Mesenteric fat pad (tissue), 1 donor: ENCODE data around the gene KLHDC4. TPM values are rescaled to one million over a fixed set of nuclear protein-coding genes. Genes with fewer than 3 reads are reported as not detected.
"Not testable (repeated sequence)": the region's sequence is repeated elsewhere in the genome, so short reads cannot be mapped to it uniquely, and the experiment has no call there.

Experiments used
- DNase-seq: peaks from one replicate; pipeline ENCODE4 v3.0.0-alpha.2; 2020; ENCODE audit warnings: low spot score
- total RNA-seq: library from RNA; stranded (reverse); fragmentation: NEBNext Ultra II Directional; extraction: Animal tissue kit (Norgen Biotek cat#: 25700); gene quantifications from one replicate; pipeline ENCODE4 v1.2.1, GENCODE V29; 2021
- donor health status: DM: yes; HTN: yes; CAD: no.

KLHDC4 gene
- total RNA-seq, 1 donor from 2014 or later: 39.9 TPM

DNA sequence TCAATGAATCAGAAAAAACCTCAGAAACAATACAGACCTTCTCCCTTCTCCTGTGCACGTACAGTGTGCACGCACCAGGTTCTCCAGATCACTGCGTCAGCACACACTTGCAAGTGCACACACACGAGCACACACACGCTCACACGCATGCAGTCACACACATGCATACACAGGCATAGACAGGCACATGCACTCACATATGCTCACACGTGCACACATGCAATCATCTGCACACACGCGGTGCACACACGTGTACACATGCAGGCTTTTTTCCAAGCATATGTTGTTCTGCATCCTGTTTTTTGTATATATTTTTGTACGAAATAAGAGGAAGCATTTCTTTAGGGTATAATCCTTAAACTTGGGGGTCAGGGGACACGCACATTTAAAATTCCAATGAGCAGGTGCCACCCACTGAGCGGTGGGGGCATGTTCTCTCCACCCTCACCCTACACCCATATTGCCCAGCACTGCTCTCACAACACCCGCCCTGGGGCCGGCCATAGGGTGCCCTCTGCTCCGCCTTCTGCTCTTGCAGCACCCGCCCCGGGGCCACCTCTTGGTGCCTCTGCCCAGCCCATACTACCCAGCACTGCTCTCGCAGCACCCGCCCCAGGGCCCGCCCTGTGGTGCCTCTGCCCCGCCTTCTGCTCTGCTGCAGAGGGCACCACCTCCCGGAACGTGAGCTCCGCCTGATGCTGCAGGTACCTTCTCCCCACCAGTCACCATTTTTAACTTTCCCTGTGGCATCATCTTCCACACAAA, 20.9 kb downstream of the KLHDC4 start:
- DNase-seq: no peak

DNA sequence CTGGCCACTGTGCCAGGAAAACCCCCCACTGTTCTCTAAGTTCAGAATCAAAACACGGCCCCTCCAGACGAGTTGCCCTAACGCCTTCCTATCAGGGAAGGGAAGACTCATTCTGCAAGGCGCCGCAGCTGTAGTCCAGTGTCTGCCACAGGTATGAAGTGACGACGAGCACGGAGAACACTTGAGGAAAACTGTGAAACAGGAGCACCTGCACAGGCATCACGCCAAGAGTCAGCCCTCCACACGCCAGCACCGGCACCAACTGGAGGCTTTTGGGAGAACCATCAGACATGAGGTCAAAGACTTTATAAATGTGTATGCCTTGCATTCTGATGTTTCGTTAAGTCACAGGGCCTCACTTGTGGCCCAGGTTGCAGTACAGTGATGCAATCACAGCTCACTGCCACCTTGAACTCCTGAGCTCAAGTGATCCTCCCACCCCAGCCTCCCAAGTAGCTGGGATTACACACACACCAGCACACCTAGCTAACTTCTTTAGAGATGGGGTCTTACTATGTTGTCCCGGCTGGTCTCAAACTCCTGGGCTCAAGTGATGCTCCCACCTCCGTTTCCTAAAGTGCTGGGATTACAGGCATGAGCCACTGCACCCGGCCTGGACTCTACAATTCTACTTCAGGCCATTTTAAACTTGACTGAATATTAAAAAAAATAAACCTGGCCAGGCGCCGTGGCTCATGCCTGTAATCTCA, 22.9 kb downstream of the KLHDC4 start:
- no peak for DNase-seq

DNA sequence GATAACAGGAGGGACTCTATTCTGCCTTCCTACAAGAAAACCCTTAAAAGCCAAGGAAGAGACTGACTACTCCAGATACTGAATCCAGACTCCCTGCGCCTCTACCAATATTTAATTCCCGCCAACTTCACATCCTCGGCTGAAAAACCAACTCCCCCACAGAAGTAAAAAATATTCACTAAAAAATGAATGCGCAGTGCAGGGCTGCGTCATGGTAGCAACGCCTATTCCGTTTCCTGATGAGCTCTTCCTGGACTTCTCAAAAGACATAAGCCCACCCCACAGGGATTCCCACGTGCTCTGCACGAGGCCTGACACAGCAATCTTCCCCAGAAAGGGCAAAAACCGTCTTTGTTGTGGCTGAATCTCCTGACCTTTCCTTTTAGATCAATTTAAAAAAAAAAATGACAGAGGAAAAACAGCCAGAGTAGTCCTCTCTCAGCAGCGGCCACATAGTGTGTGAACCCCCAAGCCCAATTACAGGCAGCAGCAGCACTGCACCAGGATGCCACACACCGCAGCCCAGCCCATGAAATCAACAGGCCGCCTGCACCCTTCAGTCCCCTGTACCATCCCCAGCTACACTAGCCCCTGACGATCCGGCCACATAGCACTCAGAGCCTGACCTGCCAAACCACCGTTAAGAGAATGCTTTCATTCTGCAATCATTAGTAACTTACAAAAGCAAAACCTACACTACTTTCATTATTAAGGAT, 23.9 kb downstream of the KLHDC4 start:
- DNase-seq: no peak

DNA sequence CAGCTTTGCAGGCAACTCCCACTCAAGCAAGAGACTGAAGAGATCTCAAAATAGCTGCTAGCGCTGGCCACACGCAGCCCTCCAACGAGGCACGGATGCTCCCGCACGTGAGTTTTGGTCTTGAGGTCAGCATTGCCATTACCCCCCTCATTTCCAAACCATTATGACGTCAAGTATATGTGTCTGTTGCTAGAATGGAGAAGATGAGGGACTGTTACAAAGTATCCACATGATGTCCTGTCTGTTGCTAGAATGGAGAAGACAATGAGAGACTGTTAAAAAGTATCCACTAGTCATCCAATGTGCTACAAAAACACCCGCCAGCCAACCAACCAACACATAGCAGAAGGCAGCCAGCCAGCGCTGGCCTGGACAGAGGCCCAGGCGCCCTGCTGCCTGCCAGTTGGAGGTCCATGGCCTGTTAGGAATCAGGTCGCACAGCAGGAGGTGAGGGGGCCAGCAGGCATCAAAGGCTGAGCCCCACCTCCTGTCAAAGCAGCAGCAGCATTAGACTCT, 24.8 kb downstream of the KLHDC4 start:
- DNase-seq: no peak

DNA sequence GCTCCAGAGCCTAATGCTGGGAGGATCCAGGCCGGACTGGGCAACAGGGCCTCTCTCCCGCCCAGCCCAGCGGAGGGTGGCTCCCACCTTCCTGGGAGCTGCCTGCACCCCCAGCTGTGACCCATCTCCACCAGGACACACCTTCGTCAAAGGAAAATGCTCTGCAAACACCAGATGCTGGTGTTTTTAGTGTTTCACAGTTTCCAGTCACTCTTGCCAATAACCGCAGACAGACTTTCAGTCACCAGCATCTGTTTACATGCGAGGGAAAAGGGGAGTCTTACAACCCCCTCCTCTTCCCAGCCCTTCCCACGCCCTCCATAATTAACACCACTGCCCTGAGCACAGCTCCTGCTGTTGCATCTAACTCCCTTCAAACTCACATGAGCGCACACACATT, 25.3 kb downstream of the KLHDC4 start:
- DNase-seq: no peak

DNA sequence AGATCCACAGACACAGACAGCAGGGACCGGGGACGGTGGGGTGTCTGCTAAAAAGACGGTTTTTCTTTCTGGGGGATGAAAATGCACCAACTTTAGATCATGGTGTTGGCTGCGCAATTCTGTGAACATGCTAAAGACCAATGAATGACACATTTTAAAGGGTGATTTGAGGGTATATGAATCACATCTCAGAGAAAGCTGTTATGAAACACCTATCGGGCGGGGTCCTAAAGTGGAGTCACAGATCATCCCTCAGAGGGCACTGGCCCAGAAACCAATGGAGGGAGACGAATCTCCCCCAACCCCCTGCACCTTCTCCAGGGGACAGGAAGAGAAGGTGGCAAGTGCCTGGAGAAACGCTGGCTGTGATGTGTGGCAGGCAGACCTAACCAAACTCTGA, 26.0 kb downstream of the KLHDC4 start:
- DNase-seq: no peak

DNA sequence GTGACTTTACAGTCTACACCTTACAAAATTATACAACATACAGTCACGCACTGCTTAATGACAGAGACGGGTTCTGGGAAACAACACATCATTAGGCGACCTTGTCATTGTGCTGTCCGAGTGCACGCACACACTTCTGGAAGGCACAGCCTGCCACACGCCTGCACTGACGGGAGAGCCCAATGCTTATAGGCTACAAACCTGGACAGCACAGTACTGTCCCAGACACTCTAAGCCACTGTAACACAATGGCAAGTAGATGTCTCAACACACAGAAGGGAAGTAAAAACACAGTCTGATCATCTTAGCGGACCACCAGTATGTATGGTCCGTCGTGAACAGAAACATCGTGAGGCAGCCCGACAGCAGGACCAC, 29.8 kb downstream of the KLHDC4 start:
- DNase-seq: no peak

DNA sequence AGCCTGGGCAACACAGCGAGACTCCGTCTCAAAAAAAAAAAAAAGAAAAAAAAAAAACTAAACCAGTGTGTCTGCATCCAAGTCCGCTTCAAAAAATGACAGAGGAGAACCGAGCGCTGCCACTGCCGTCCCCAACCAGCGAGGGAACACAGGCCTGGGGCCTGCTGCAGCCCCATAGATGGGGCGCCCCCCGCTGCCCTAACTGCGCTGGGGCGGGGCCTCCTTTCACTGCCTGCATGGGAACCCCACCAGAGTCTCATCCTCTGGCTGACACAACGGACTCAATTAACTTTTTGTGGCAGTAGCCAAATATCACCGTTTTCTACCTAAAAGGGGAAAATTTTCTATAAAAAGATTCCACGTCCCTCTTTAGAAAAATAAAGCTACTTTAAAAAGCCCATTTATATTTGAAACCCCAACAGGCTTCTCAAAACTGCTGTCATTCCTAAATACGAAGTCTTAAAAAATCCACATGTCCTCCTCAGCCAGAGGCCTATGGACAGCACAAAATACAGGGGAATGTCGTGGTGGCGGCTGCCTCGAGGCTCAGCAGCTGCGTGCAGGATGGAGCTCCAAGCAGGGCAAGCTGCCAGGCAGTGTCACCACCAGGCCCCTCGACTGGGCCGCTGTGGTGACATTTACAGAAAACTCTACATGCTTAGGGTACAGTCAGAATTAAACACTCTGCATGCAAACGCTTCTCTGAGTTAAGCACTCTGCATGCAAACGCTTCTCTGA, 30.3 kb downstream of the KLHDC4 start:
- DNase-seq: no peak

DNA sequence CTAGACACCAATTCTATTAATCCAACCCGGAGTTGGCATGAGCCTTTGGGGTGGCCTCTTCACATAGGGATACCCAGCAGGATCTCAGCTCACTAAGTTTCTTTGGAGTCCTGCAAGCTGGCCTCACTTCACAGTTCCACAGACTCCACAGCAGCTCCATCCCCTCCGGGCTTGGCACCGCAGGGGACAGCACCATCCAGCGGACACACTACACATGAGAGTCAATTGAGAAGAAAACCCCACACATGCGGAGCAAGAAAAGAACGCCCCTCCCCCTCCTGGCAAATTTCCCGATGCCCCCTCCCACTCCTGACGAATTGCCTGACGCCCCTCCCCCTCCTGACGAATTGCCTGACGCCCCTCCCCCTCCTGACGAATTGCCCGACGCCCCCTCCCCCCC, 31.1 kb downstream of the KLHDC4 start:
- DNase-seq: no peak

DNA sequence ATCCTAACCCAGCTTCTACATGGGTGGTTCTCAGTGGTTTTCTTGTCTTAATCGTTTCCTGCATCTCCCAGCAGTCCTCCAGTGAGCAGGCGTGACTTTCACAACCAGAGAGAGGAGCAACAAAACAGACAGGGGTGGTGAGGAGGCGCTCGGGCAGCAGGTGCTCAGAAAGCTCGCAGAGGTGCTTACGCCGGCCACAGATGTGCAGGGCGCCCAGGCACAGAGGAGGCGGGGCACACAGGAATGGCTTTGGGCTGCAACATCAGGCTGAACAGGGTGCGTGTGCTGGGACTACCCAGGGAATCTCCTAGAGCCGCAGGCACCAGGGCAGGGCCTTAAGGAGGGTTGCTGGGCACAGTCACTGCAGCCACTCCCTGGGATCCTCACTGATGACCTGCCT, 32.6 kb downstream of the KLHDC4 start:
- DNase-seq: no peak

DNA sequence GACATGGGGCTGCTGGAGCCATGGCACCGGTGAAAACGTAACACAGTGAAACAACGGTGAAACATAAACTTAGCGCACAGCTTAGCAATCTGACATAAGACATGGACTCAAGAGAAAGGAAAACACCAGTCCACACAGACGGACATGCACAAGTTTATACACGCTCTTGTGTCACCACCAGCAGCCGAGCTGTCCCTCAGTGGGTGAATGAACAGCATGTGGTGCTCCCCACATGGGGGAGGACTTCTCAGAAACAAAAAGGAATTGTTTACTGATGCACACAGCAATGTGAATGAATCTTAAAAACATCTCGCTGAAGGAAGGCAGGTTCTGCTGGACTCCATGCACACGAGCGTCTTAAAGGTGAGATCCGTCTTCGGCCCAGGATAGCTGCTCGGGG, 34.2 kb downstream of the KLHDC4 start:
- DNase-seq: no peak

DNA sequence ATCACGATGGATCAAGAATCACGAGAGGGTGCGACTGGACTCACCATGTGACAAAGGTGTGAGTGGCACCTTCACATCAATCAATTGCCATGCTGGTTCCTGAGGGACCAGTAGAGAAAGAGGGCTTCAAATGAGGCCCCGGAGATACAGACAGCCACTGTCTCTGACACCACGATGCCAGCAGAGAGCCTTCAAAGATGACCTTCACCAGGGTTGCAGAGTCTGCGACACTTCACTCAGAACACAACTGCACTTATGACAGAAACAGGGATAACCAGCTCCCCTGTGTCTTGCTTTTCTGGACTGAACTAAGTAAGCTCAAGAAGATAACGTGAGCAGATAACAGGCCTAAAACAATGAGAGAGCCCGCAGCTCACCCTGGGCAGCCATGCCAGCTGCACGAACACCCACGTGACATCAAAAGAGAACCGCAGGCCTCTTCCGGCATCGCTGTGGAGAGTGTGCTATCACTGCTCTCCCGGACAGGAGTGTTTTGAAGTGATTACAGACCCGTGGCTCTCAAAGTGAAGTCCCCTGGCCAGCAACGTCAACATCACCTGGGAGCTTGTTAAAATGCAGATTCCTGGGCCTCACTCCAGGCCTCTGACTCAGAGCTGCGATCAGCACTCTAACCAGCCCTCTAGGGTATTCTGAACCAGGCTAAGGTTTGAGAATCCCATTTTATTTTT, 36.4 kb downstream of the KLHDC4 start:
- no peak for DNase-seq

DNA sequence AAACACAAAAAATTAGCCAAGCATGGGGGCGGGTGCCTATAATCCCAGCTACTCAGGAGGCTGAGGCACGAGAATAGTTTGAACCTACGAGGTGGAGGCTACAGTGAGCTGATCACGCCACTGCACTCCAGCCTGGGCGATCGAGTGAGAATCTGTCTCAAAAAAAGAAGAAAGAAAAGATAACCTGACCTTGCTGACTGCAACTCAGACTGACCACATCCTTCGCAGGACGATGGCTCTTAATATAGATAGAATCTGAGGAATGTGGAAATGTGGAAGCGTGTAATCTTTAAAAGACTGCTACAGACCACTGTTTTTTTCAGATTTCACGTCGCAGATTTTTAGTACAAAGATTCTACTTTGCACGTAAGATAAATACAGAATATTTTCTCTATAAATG, 37.8 kb downstream of the KLHDC4 start:
- no peak for DNase-seq

DNA sequence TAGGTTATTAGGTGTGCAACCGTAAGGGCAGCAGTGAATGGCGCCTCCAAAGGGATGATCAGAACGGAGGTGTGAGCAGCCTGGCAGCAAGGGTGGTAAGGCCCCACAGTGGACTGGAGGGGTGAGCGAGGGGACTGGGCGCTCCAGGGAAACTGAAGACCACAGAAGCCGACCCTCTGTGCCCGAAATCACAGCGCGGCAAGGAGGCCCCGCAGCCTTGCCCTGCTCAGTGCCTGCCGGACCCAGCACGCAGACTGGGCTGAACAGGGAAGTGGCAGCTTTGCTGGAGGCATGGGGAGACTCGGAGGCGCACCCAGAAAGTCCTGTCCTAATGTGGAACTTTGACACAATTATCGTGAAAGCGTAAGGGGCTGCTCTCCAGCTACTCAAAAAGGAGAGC, 38.4 kb downstream of the KLHDC4 start:
- DNase-seq: no peak

DNA sequence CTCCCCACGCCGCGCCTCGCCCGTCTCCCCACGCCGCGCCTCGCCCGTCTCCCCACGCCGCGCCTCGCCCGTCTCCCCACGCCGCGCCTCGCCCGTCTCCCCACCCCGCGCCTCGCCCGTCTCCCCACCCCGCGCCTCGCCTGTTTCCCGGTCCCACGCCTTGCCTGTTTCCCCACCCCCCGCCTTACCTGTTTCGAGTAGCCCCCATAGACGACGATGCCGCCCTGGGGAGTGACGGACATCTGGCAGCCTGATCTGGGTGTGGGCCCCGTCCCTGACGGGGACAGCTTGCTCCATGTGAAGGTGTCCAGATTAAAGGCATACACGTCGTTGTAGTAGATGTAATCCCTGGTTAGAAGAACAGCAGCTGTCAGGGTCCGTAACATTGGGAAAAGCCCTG, 39.2 kb downstream of the KLHDC4 start:
- DNase-seq: not testable (repeated sequence)

DNA sequence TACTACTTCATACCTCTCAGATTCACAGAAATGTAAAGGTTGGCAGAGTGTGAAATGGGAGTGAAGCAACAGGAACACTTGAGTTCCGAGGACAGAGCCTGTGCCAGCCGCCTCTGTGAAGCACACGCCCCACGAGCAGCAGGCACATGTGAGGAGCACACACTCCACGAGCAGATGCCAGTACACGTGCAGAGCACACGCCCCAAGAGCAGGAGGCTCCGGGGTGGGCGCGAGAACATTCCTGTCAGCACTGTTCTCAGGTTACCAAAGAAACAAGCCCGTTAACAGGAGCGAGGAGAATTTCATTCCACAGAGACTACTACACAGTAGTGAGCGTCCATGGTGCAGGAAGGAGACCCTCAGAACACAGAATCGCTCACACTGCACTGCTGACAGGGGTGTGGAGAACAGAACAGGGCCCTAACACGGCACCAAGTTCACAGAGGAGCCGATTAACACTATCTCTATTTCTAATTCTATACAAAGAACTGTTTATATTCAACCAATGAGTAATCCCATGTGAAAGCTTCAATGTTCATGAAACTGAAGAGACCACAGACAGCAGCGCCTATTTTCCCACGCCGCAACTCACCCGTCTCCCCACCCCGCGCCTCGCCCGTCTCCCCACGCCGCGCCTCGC, 40.1 kb downstream of the KLHDC4 start:
- no peak for DNase-seq

DNA sequence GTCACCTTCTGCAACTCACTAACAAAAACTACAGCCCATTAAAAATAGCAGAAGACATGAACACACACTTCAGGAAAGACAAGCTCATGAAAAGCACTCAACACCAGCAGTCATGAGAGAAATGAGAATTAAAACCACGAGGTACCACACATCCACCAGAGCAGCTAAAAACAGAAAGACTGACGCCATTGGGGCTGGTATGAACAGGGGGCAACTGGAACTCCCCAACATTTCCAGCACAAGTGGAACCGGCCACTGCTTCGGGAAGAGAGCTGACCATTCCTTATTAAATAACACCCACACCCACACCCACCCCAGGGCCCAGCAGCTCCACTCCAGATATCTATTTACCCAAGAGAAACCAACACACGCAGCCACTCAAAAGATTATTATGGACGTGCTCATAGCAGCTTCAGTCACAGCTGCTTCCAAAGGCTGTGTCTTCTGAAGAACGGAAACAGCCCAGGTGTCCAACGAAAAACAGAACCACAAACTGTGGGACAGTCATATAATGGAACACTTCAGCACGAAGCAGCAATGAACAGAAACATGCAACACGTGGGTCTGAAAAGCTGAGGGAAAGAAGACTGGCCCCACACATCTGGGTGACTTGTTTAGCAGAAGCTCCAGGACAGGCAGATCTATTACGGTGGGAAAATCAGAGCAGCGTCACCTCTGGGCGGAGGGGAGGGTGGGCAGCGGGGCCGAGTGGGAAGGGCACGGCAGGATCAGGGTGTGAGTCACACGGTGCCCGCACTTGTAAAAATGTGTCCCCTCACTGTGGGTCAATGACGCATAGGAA, 41.1 kb downstream of the KLHDC4 start:
- DNase-seq: no peak

DNA sequence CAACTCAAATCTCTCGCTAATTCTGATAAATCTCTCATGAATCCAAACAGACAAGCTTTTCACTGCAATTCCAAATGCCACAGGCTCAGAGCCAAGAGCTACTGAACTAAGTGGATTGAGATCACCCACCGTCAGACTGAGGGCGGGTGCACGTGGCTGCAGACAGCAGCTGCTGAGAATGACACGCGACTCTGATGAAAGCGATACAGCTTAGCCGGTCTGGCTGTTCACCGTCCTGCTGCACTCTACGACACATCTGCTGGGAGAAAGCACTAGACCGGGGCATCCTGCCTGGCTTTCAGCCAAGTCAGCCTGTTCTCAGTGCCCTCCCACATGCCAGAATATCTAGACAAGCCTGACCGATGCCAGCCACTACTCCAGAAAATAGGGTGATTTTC, 42.6 kb downstream of the KLHDC4 start:
- DNase-seq: no peak

DNA sequence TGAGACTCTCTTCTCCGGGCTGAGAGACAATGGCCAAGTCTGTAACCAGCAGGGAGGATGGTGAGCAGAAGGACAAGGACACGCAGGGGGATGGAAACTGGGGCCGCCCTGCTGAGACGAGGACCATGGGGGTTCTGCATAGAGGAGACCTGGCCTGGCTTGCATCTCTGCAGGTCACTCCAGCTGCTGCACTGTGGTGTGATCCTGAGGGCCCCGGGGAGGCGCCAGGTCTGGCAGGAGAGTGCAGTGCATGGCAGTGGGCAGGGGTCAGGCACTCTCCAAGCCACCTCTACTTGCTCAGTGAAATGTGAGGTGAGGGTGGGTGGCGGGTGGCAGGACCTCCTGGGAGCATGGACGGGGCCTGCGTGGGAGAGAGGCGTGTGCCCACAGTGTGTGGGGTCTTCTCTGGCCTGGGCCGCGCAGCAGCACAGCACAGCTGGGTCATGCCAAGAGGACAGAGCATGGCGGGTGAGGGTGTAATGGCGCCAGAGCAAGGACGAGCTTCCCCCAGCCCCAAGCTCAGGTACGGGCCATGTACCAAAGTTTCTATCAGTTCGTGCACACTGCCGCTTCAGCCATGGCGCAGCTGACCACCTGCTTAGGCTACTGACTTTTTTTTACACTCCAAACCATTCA, 43.1 kb downstream of the KLHDC4 start:
- no peak for DNase-seq
